ENCODE measurements around the gene GOLGA6L1.

The GOLGA6L1 gene

DNA sequence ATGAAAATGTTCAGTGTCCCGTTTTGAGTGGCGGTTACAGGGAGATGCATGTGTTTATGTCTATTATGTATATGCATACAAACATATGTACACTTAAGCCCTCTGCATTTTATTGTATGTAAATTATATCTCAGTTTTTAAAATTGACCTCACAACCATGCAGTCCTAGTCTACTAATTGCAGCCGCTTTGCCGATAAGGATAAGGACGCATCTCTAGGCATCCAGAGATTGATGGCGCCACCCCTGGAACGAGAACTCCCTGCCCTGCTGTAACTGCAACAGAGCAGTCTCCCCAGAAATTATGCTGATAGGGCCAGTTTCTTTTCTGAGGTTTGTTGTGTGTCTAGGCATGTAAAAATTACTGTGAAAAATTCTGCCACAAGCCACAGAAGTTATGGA lies 56.9 kb downstream of the GOLGA6L1 start:
- no peaks in the 10 kb centered on the region for H3K9me3 Mint-ChIP-seq
- ATAC-seq (ENCODE audit: low read depth) (no peak), DNase-seq (ENCODE audit: low spot score in 2 of 2) (no peak)
- no peak overlapping the region for H3K4me3 Mint-ChIP-seq
- H3K27me3 Mint-ChIP-seq = peaks cover 2% of the 10 kb centered on the region
- H3K36me3 Mint-ChIP-seq = no peaks in the 10 kb centered on the region
- H3K4me1 Mint-ChIP-seq = no peaks in the 10 kb centered on the region
- H3K27ac Mint-ChIP-seq = no peak overlapping the region

All from memory B cell (primary cell).